Measurements from ENCODE around the gene IRF5.

Gene IRF5, protein sequence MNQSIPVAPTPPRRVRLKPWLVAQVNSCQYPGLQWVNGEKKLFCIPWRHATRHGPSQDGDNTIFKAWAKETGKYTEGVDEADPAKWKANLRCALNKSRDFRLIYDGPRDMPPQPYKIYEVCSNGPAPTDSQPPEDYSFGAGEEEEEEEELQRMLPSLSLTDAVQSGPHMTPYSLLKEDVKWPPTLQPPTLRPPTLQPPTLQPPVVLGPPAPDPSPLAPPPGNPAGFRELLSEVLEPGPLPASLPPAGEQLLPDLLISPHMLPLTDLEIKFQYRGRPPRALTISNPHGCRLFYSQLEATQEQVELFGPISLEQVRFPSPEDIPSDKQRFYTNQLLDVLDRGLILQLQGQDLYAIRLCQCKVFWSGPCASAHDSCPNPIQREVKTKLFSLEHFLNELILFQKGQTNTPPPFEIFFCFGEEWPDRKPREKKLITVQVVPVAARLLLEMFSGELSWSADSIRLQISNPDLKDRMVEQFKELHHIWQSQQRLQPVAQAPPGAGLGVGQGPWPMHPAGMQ
- 8.9 to 14.8 reads per million in 2 donors for total RNA-seq

DNA sequence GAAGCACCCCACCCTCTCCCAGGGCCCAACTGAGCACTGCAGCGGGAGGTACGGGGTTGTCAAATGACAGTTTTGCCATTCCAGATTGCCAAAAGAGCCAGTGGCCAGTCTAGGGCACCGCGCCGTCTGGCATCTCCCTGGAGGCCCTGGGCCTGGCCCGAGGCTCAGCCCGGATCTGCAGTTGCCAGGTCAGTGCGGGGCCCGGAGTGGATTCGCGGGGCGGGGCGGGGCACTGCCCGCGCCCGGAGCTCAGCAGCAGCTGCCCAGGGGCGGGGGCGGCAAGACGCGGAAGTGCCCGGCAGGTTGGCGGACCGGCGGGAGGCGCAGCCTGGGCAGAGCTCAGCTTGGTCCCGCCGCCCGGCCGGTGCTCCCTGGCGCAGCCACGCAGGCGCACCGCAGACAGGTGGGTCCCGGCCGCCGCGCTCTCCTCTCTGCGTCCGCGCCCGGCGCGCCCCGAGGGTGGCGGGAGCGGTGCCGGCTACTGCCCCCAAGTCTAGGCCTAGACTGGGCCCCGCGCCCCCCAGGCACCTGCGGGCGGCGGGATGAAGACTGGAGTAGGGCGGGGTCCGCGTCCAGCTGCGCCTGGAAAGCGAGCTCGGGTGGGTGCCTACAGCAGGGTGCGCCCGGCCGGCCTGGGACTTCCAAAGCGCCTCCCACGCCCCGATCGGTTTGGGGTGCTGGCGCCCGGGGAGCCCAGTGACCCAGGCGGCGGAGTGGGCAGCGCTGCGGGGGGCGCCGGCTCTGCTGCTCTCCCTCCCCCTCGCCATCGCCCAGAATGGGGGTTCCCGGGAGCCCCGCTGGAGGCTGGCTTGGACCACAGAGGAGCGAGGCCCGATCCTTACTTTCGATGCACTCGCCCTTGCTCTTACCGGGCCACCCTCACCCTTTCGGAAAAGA lies at the start of gene IRF5:
Gene IRF5, plus strand, starts transcription at position 281 of the 897 bp plus-strand sequence. CDS start 4,155 bp downstream, outside the sequence.
- DNase-seq, result no peak

DNA sequence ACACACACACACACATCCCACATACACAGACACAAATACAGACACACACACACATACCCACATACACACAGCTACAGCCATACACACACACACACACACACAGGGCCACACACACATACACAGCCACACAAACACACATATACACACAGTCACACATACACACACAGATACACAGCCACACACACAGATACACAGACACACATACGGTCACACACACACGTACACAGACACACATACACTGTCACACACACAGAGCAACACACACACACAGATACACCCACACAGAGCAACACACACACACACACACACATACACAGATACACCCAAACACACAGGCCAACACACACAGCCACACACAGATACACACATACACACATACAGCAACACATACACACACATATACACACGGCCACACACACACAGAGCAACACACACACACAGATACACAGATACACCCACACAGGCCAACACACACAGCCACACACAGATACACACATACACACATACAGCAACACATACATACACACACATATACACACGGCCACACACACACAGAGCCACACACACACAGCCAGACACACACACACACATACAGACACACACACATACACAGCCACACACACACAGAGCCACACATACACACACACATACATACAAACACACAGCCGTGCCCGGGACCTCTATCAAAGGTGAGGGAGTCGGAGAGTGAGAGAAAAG lies 49.5 kb upstream of the IRF5 start:
- no peak for DNase-seq

DNA sequence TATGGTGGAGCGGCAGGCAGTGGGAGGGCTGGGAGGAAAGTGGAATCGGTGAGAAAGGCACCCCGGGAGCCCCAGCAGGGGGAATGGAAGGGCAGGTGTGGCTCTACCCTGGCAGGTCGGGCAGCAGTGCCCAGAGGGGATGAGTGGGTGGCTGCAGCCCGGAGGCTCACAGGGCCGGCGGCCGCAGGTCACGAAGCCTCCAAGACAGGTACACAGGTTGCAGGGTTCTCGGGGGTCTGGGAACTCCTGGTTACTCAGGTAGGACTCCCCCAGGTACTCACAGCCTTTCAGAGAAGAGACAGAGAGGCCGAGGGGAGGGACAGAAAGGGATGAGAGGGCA lies 49.0 kb upstream of the IRF5 start:
- no peak for DNase-seq

DNA sequence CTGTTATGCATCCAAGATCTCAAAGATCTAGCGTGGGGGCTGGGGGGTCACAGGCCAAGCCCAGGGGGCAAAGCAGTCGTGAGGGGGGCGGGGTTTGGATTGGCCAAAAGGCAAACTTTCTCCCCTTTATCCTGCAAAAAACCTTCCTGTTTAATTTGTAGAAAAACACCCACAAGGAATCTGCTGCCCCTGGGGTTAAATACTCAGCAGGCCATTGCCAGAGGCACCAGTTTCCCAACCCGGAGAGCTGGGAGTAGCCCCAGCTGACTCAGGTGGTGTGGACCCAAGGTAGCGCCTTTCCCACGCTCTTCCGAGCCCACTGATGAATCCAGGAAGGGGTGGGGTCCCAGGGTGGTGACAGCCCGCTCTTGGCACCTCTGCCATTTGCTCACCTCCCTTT lies 48.6 kb upstream of the IRF5 start:
- DNase-seq, result no peak

DNA sequence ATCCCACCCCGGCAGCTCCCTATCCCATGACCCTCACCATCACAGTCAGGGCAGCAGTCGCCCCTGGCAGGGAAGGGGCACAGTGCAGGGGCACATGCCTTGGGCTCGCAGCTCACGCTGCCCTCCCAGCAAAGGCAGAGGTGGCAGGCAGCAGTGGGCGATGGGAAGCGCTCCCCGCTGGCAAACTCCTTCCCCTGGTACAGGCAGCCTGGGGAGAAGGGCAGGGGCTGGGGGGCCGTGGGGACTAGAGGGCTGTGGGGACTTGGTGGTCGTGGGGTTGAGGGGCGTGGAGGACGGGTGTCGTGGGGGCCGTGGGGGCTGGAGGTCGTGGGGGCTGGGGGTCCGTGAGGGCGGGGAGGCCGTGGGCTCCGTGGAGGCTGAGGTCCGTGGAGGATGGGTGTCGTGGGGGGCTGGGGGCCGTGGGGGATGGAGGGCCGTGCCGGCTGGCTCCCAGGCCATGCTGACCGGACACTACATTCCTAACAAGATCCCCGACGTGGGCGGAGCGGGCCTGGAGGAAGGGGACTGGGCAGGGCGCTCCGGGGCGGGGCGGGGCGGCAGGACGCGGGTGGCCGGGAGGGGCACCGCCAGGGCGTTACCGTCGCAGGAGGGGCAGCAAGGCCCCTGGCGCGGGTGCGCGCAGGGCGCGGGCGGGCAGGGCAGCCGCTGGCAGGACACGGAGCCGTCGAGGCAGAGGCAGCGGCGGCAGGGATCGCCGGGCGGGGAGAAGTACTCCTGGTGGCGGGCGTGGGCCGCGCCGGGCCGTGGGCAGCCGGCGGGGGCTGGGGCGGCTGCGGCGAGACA lies 47.2 kb upstream of the IRF5 start:
- DNase-seq, result no peak

DNA sequence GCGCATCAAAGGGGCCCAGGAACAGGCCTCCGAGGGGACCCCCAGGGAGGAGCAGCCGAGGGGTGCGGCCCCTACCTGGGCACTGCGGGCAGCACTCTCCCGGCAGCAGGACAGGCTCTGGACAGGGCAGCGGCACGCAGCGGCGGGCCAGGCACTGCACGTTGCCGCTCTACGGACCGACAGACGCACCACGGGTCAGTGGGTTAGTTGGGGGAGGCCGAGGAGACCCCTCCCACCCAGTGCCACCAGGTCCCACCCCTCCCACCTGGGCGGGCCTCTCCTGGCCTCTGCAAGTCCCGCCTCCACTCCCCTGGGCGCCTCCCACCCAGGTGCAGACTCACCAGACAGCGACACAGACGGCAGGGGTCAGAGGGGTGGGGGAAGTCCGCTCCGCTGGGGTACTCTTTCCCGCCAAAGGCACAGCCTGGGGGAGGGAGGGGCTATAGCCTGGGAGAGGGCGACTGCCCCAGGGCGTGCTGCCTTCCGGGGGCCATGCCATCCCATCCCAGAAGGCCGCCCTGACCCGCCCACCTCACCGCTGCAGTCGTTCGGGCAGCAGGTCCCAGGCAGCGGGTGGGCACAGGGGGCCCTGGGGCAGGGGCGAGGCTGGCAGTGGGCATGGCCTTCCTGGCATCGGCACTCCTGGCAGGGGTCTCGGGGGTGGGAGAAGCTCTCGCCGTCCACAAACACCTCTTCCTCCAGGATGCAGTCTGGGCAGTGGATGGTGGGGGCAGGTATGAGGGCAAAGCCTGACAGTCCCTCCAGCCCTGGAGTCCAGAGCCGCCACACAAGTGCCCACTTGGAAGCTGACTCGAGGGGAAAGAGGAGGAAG lies 46.4 kb upstream of the IRF5 start:
- DNase-seq, result no peak

DNA sequence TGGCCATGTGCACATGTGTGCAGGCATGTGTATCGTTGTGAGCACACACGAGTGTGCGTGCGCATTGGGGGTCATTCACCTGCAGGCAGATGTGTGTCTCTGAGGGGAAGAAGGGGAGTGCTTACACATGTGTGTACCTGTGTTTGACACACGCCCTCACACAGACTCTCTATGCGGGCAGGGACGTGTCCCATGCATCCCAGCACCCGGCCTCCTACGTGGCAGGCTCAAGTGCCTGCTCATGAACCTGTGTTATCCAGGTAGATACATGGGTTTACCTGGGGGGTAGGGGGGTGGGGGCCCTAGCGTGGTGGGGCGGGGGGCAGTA lies 45.8 kb upstream of the IRF5 start:
- DNase-seq, result no peak

DNA sequence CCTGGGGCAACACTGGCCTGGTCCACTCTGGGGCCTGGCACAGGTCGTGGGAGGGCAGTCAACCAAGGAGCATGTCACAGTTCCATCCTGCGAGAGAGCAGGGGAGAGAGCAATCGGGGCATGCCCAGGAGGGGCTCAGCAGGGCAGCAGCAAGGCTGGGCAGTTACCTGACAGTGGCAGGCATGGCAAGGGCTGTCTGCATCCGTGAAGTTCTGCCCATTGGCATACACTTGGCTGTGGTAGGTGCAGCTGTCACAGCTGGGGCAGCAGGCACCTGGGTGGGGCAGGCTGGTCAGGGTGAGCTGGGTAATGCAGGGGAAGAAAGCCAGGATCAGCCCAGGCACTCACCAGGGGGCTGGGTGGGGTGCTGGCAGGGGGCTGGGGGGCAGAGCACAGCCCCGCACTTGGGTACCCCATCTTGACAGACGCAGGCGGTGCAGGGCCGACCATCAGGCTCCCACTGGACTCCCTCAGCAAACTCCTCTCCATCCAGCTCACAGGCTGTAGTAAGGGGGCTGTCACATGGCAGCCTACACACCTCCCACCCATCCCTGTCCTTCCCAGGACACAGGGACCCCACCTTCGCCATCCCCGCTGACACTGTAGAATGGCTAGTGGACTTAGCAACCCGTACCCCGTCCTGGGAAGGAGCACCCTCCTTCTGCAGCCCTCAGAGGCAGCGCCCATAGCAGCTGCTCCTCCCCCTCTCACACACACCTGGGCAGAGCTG lies 45.0 kb upstream of the IRF5 start:
- no peak for DNase-seq

DNA sequence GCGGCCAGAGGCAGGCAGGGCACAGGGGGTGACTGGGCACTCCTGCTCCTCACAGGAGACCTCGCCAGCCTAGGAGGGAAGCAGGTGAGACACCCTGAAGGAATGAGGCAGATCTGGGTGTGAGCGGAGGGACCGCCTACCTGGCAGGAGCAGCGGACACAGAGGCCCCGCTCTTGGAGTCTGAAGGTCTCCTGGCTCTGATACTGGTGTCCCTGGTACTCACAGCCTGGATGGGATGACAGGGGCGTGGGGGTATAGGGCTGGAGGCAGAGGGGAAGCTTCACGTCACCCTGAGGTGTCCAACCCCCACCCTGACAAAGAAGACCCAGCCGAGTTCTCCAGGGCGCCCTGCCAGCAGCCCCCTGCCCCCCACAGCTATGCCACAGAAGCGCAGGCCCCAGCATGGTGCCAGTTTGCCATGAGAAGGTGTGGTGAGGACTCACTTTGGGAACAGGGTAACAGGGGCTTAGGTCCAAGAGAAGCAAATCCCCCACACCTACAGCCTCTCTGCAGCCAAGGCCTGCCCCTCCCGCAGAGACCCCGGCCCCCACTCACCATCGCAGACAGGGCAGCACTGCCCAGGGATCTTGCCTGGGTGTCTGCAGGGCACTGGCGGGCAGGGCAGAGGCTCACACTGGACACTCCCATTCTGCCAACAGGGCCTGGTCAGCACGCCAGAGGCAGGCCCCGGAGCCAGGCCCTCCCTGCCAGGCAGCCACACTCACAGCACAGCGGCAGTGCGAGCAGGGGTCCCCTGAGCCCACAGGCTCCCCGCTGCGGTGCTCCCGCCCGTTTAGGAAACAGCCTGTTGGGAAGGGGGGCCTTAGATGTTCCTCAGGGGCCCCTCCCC lies 44.3 kb upstream of the IRF5 start:
- DNase-seq, result no peak

DNA sequence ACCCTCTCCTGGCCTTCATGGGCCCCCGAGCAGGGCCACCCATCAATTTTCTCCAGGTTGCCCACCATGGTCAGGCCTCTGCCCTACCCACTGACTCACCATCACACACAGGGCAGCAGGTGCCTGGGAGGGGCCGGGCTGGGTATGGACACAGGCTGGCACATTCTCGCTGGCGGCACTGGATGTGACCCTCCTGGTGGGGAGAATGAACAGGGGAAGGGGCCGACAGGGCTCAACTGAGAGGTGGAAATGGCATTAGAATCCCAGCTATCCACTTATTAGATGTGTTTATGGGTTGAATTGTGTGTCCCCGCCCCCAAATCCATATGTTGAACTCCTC lies 43.7 kb upstream of the IRF5 start:
- DNase-seq, result no peak

DNA sequence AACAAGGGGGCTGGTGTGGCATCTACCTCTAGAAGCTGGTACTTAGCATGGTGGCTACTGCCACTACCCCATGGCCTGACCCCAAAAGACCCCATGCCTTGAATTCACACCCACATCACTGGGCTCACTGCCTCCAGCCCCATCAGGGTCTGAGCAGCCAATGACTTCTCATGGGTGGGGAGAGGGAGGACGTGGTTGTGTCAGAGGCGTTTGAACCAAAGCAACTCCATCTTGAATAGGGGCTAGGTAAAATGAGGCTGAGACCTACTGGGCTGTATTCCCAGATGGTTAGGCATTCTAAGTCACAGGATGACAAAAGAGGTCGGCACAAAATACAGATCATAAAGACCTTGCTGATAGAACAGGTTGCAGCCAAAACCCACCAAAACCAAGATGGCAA lies 42.4 kb upstream of the IRF5 start:
- no peak for DNase-seq

DNA sequence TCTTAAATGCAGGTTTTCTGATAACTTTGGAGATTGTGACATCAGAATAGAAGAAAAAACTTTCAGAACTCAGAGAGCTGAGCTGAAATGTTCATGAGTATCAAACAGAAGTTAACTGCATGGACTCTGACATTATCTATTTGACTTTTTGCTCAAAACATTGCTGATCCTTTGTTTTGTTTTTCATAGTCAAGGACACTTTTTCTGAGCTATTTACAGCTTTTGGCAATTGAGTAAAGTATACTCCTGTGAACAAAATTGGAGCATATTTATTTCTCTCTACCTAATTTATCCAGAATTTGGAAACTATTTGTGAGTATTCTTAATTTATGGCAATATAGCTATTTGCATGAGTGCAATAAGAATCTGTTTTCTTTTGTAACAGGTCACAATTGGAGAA lies 38.3 kb upstream of the IRF5 start:
- DNase-seq, result no peak

DNA sequence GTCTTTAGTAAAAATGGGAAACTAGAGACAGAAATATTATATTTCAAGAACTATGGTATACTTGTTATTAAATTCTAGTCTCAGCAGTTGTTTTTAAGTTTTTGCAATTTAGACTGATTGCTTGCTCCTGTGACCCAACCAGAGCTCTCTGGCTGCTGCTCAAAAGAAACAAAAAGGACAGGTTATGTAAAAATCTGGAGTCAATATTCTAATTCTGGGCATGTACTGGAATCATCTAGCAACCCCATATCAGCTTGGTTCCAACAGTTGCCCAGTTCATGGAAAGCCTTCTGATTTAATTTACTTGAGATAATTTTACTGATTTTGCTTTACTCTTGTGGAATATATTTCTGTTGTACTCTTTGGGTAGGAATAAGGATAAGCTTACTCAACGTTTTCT lies 37.5 kb upstream of the IRF5 start:
- DNase-seq, result no peak

DNA sequence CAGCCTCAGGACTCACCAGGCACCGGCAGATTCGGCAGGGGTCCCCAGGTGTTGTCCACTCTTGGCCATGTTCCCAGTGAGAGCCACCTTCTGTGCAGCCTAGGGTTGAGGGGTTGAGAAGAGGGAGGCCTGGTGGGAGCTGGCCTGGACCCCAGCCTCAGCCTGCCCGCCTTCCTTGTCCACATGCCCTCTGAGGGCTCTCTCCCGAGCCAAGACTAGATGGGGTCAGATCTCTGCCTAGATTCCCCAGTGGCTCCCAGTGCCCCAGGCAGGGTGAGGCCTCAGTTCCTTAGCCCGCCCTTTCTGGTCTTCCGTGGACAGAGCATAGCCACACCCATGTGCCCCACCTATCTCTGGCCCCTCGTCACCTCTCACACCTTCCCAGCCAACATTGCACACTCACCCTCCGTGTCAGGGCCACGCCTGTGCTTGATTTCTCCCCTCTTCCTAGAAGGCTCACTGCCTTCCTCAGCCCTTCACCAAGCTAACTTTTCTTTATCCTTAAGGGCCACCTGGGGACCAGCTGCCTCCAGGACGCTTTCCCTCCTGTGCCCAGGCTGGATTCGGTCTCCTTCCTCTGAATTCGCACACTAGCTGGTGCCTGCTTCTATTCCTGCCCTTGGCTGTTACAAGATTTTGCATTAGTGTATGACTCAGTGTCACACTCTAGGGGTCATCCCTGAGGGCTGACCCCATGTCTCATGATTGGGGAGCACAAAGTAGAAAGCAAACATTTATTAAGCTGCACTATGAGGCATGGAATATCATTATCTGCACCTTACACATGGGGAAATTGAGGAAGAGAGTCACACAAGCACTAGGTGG lies 34.8 kb upstream of the IRF5 start:
- no peak for DNase-seq

DNA sequence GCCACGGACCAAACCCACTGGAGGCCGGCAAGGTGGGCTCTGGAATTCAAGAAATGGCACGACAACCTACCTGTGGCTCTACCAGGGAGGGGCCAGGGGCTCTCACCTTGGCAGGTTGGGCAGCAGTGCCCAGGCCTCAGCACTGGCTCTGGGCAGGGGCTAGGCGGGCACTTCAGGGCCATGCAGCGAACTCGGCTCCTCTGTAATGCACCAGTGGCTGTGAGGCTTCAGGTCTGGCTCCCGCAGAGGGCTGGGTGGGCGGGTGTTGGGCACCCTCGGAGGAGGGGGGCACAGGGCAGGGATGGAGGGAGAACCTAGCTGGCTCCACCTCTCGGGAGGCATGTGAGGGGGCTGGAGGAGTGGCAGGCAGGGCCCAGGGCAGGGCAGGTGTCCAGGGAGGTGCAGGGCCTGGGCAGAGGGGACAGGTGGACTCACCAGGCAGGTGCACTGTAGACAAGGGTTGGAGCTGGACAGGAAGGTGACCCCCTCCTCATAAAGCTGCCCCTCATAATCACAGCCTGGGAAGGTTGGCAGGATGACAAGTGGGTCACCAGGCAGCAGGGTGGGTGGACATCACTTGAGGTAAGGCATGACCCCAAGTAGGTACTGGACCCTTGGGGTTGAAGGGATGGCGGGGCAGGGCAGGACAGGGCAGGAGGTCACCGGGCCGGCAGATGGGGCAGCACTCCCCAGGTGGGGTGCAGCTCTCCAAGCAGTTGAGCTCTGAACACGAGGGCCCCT lies 33.9 kb upstream of the IRF5 start:
- no peak for DNase-seq

DNA sequence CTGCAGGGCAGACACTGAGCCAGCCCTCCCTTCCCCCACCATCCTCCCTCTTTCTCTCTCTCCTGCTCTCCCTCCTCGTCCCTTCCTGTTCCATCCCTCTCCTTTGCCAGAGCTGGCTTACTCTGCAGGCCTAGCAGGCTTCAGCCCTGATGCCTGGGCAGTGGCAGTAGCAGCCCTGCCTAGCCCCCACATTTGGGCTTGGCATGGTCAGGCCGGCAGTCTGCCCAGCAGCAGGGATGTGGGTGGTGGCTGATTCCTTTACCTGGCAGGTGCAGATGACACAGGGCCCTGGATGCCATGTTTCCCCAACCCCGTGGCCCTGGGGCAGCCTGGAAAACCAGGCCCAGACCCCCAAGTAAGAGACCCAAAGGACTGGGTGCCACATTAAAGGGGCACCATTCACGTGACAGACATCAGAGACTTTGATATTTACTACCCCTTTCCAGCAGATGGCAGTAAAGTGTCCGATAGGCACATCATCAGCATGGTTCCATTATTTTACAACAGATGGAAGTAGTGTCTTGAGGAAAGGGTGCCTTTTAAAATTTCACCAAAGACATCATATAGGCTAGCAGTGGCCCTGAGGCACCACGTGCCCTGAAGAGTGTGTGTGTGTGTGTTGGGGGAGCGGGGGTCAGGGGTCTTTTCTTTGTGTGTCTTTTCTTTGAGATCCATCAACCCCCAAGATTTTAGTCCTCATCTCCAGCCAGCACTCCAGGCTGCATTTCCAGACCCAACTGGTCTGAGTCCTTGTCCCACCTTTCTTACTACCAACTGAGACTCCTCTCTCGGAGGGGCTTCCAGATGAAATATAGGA lies 33.1 kb upstream of the IRF5 start:
- DNase-seq, result no peak

DNA sequence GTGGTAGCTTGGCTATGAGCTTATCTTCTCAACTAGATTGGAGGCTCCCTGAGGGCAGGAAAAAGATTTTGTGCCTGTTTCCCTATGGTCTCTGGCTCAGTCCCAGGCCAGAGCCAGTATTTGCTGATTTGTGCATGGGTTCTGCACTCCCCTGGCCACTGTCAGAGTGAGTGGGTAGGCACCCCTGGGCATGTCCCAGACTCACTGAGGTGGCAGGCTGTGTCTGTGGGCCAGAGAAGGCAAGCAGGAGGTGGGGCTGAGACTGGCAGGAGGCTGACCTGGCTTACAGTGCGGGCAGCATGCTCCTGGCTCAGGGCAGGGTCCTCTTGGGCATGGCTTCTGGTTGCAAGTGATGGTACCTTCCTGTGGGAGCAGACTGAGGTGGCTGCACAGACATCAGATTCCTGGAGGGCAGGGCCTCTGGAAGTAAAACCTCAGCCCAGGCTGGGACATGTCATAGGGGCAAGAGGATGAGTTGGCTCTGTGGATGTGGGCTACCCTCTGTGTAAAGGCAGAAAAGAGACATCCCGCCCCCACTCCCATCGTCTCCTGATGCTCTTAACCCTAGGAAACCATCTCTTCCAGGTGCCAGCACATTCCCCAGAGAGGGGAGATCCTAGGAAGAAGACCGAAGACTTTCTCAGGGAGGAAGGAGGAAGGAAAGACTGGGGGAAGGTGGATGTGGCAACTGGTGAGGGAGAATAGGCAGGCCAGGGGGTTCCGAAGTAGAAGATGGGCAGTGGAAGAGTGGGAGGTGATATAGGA lies 31.5 kb upstream of the IRF5 start:
- DNase-seq, result no peak
